H1 (cell line): ENCODE data around the gene USP53. TPM values are rescaled to one million over a fixed set of nuclear protein-coding genes. Genes with fewer than 3 reads are reported as not detected.
"Not testable (repeated sequence)": the region's sequence is repeated elsewhere in the genome, so short reads cannot be mapped to it uniquely, and the experiment has no call there.

Experiments
- CTCF ChIA-PET: fragments of 300-600 bp; sonication (Branson Sonifier 250); formaldehyde crosslinking; loops from one replicate; lab custom pipeline; 2021; ENCODE audit not compliant: partially characterized antibody; lab: Charles Lee
- POLR2A ChIA-PET: fragments of 300-600 bp; sonication (Branson Sonifier 250); formaldehyde crosslinking; loops from one replicate; lab custom pipeline; 2021; ENCODE audit warnings: inconsistent platforms; ENCODE audit not compliant: partially characterized antibody; lab: Charles Lee
- DNase-seq, 2 experiments: peaks; one replicate each; pipeline versions ENCODE4 v3.0.0 to v3.0.0-alpha.2; 2010 to 2022; ENCODE audit warnings: low spot score in 2 of 2, low read depth in 1 of 2, mixed read lengths in 1 of 2
- FAIRE-seq: peaks from 2 replicates; lab custom pipeline; 2011; peaks lifted over from hg19 to GRCh38; lab: Jason Lieb, UNC
- H2AFZ ChIP-seq: 2 replicates; pipeline ENCODE4 v1.8.1; 2012; ENCODE audit warnings: low read length, inconsistent platforms
- H2AK5ac ChIP-seq: 2 replicates; pipeline ENCODE4 v1.6.1; 2013; ENCODE audit warnings: low read depth, low read length
- H2BK120ac ChIP-seq: replicated peaks from 2 replicates; pipeline ENCODE3; 2013; ENCODE audit warnings: low read depth, low read length, inconsistent platforms
- H2BK12ac ChIP-seq: 2 replicates; pipeline ENCODE4 v1.6.1; 2013; ENCODE audit warnings: low read depth, low read length
- H2BK15ac ChIP-seq: 2 replicates; pipeline ENCODE4 v1.6.1; 2013; ENCODE audit warnings: low read length
- H2BK20ac ChIP-seq: 2 replicates; pipeline ENCODE4 v1.6.1; 2013; ENCODE audit warnings: low read length
- H2BK5ac ChIP-seq: 2 replicates; pipeline ENCODE4 v1.6.1; 2013; ENCODE audit warnings: low read depth, low read length
- H3K14ac ChIP-seq: 2 replicates; pipeline ENCODE4 v1.6.1; 2013; ENCODE audit warnings: inconsistent platforms; ENCODE audit not compliant: insufficient read length
- H3K18ac ChIP-seq: 2 replicates; pipeline ENCODE4 v1.6.1; 2013; ENCODE audit warnings: low read length; ENCODE audit errors: extremely low read depth
- H3K23ac ChIP-seq: 2 replicates; pipeline ENCODE4 v1.6.1; 2013; ENCODE audit warnings: inconsistent platforms; ENCODE audit not compliant: insufficient read length
- H3K23me2 ChIP-seq: 2 replicates; pipeline ENCODE4 v1.6.1; 2013; ENCODE audit warnings: low read depth, low read length
- H3K27ac ChIP-seq: 2 replicates; pipeline ENCODE4 v1.6.1; 2011; ENCODE audit warnings: low read depth, low read length, inconsistent platforms
- H3K27me3 ChIP-seq, 4 experiments: replicated peaks in 1 of 4; 1 replicate in 1 of 4; 2 replicates in 3 of 4; pipeline versions ENCODE4 v1.6.1 to v1.8.1; 2011 to 2013; ENCODE audit warnings: low read length in 3 of 4, mild to moderate bottlenecking in 3 of 4, inconsistent platforms in 2 of 4, mixed read lengths in 2 of 4, moderate library complexity in 1 of 4; ENCODE audit not compliant: control insufficient read depth in 3 of 4, insufficient read depth in 3 of 4; ENCODE audit errors: extremely low read depth in 1 of 4
- H3K36me3 ChIP-seq, 4 experiments: 2 replicates each; pipeline versions ENCODE4 v1.6.1 to v1.8.1; 2011 to 2013; ENCODE audit warnings: mild to moderate bottlenecking in 4 of 4, low read length in 3 of 4, moderate library complexity in 2 of 4, control low read depth in 1 of 4, inconsistent platforms in 1 of 4; ENCODE audit not compliant: insufficient read depth in 4 of 4, control insufficient read depth in 2 of 4
- H3K4ac ChIP-seq: replicated peaks from 2 replicates; pipeline ENCODE3; 2013; ENCODE audit warnings: low read length, low read depth, mixed read lengths, inconsistent platforms; ENCODE audit not compliant: insufficient read length
- H3K4me1 ChIP-seq, 4 experiments: replicated peaks in 1 of 4; 1 replicate in 1 of 4; 2 replicates in 3 of 4; pipeline versions ENCODE4 v1.6.1 to v1.8.1; 2011 to 2013; ENCODE audit warnings: low read length in 3 of 4, inconsistent platforms in 2 of 4, mixed read lengths in 1 of 4; ENCODE audit not compliant: insufficient read depth in 4 of 4, control insufficient read depth in 3 of 4
- H3K4me2 ChIP-seq, 2 experiments: 2 replicates each; pipeline versions ENCODE4 v1.6.1 to v1.8.1; 2011 to 2013; ENCODE audit warnings: low read depth in 2 of 2, low read length in 2 of 2, control low read depth in 1 of 2, inconsistent platforms in 1 of 2, mild to moderate bottlenecking in 1 of 2; ENCODE audit not compliant: insufficient read depth in 1 of 2
- H3K4me3 ChIP-seq, 4 experiments: fragments of 200-600, 300-600 bp in 1 of 4; sonication (generic), shearing (Covaris generic), sonication (Bioruptor Twin) in 1 of 4; 2 replicates each; pipeline versions ENCODE4 v1.5.1 to v1.8.1; 2011 to 2016; ENCODE audit warnings: low read length in 4 of 4, low read depth in 3 of 4, control low read depth in 2 of 4, inconsistent platforms in 2 of 4, mild to moderate bottlenecking in 2 of 4, mixed read lengths in 1 of 4, moderate library complexity in 1 of 4; ENCODE audit not compliant: insufficient read depth in 2 of 4; ENCODE audit errors: extremely low read depth in 1 of 4
- H3K56ac ChIP-seq: replicated peaks from 2 replicates; pipeline ENCODE3; 2013; ENCODE audit warnings: low read depth, mild to moderate bottlenecking, mixed read lengths, low read length, inconsistent platforms; ENCODE audit not compliant: insufficient read length
- H3K79me1 ChIP-seq: 2 replicates; pipeline ENCODE4 v1.6.1; 2013; ENCODE audit warnings: low read depth, low read length, control low read depth
- H3K79me2 ChIP-seq, 2 experiments: 2 replicates each; pipeline versions ENCODE4 v1.6.1 to v1.8.1; 2012 to 2013; ENCODE audit warnings: low read length in 2 of 2, mild to moderate bottlenecking in 2 of 2, inconsistent platforms in 1 of 2; ENCODE audit not compliant: insufficient read depth in 2 of 2, control insufficient read depth in 1 of 2
- H3K9ac ChIP-seq, 4 experiments: replicated peaks in 1 of 4; 1 replicate in 1 of 4; 2 replicates in 3 of 4; pipeline versions ENCODE4 v1.6.1 to v1.8.1; 2011 to 2013; ENCODE audit warnings: low read depth in 3 of 4, low read length in 3 of 4, control low read depth in 2 of 4, mild to moderate bottlenecking in 2 of 4, moderate library complexity in 2 of 4, inconsistent platforms in 1 of 4; ENCODE audit errors: extremely low read depth in 1 of 4
- H3K9me3 ChIP-seq, 2 experiments: 2 replicates each; pipeline versions ENCODE4 v1.6.1 to v1.8.1; 2012 to 2013; ENCODE audit warnings: mild to moderate bottlenecking in 2 of 2, moderate library complexity in 2 of 2, control low read depth in 1 of 2, inconsistent platforms in 1 of 2, low read depth in 1 of 2, low read length in 1 of 2, mixed read lengths in 1 of 2; ENCODE audit not compliant: insufficient read depth in 2 of 2
- H4K20me1 ChIP-seq, 2 experiments: replicated peaks in 1 of 2; 2 replicates each; pipeline versions ENCODE3 to v1.8.1; 2011 to 2013; ENCODE audit warnings: inconsistent platforms in 2 of 2, low read length in 2 of 2, mild to moderate bottlenecking in 1 of 2; ENCODE audit not compliant: insufficient read depth in 2 of 2, control insufficient read depth in 1 of 2
- H4K5ac ChIP-seq: 2 replicates; pipeline ENCODE4 v1.6.1; 2013; ENCODE audit warnings: low read length, low read depth, mixed read lengths, inconsistent platforms; ENCODE audit not compliant: insufficient read length
- H4K8ac ChIP-seq: 2 replicates; pipeline ENCODE4 v1.8.0; 2013; ENCODE audit warnings: mild to moderate bottlenecking, moderate library complexity, low read length, inconsistent platforms; ENCODE audit not compliant: insufficient read depth; ENCODE audit errors: extremely low read depth
- H4K91ac ChIP-seq: replicated peaks from 2 replicates; pipeline ENCODE3; 2013; ENCODE audit warnings: low read length, mixed read lengths, inconsistent platforms; ENCODE audit not compliant: insufficient read length
- WGBS, 2 experiments: shearing (Covaris generic) in 1 of 2; methylation state at CpG; one replicate each; pipeline versions ENCODE4 v1.1.6 to v1.1.7; 2013 to 2015; ENCODE audit warnings: low lambda C conversion rate in 2 of 2, mixed read lengths in 2 of 2, inconsistent platforms in 1 of 2, low coverage in 1 of 2, missing lambda C conversion rate in 1 of 2; ENCODE audit not compliant: insufficient replicate concordance in 2 of 2, insufficient coverage in 1 of 2, insufficient read length in 1 of 2; ENCODE audit errors: extremely low coverage in 1 of 2, missing lambda C conversion rate in 1 of 2; 5-methylcytosine and 5-hydroxymethylcytosine counted together
- polyA plus RNA-seq, 7 experiments: library from polyadenylated mRNA; depleted of rRNA in 3 of 7; stranded (reverse) in 5 of 7; unstranded in 2 of 7; fragments of >200 nt in 5 of 7; fragments of 200-250 nt in 2 of 7; gene quantifications; 1 replicate in 5 of 7; 2 replicates in 1 of 7; 4 replicates in 1 of 7; pipeline versions ENCODE4 v1.2.1 to v1.2.3, GENCODE V29; 2011 to 2013; ENCODE audit warnings: missing spikeins in 2 of 7, mixed read lengths in 2 of 7
- total RNA-seq: library from RNA; stranded (reverse); fragmentation: NEBNext Ultra II Directional; extraction: Animal tissue kit (Norgen Biotek cat#: 25700); gene quantifications from 2 replicates; pipeline ENCODE4 v1.2.1, GENCODE V29; 2021

USP53 gene
- total and polyA plus RNA-seq, 2 of the 8 experiments (the other 6 are each of a cell fraction or from before 2014, with no cell fraction given): 2.9 to 14.9 TPM

- H3K14ac ChIP-seq, H3K23me2 ChIP-seq, H3K4ac ChIP-seq, H4K20me1 ChIP-seq, H3K9me3 ChIP-seq, H3K9ac ChIP-seq, H3K4me2 ChIP-seq, H3K79me1 ChIP-seq, H3K18ac ChIP-seq, H3K4me1 ChIP-seq, H4K5ac ChIP-seq, H2BK20ac ChIP-seq, H3K23ac ChIP-seq, H2AK5ac ChIP-seq, H4K91ac ChIP-seq, CTCF ChIA-PET, H3K27ac ChIP-seq, POLR2A ChIA-PET, H2BK15ac ChIP-seq, H3K79me2 ChIP-seq, H2BK12ac ChIP-seq, H3K27me3 ChIP-seq, H2BK120ac ChIP-seq, H4K8ac ChIP-seq, DNase-seq, H2AFZ ChIP-seq, H3K56ac ChIP-seq, H3K36me3 ChIP-seq, H2BK5ac ChIP-seq, H3K4me3 ChIP-seq: not testable (repeated sequence)
- FAIRE-seq: peak; percentile 78
- 86% methylated on average over 3 of the region's 4 CpGs; no CpG with 5 or more reads in 1 of the 2 experiments for WGBS, 2 experiments
Observed at GRCh38 chr4:119336332-119336979, 123.9 kb downstream of the USP53 start.
